Suprapubic skin (tissue), 4 donors: Measurements from ENCODE around the gene CNOT3. TPM values are rescaled to one million over a fixed set of nuclear protein-coding genes. Genes with fewer than 3 reads are reported as not detected.

ENCODE experiments used
- DNase-seq, 2 donors: peaks; one replicate each; pipeline ENCODE4 v3.0.0-alpha.2; 2019; ENCODE audit warnings: low spot score in 2 of 2
- H3K27ac ChIP-seq: fragments of 200-600 bp; sonication (generic); one replicate; pipeline ENCODE4 v1.5.1; 2019
- H3K27me3 ChIP-seq: fragments of 200-600 bp; sonication (generic); one replicate; pipeline ENCODE4 v1.5.1; 2019
- H3K36me3 ChIP-seq: fragments of 200-600 bp; sonication (generic); one replicate; pipeline ENCODE4 v1.5.1; 2019
- H3K4me1 ChIP-seq: fragments of 200-600 bp; sonication (generic); one replicate; pipeline ENCODE4 v1.5.1; 2019
- H3K4me3 ChIP-seq: fragments of 200-600 bp; sonication (generic); one replicate; pipeline ENCODE4 v1.5.1; 2019; ENCODE audit warnings: mild to moderate bottlenecking
- H3K9me3 ChIP-seq: fragments of 200-600 bp; sonication (generic); one replicate; pipeline ENCODE4 v1.5.1; 2019
- EP300 ChIP-seq: sonication (generic); formaldehyde crosslinking; IDR thresholded peaks from one replicate; pipeline ENCODE4 v1.6.1; 2017; ENCODE audit warnings: antibody characterized with exemption
- POLR2A ChIP-seq, 2 donors: fragments of 450-650 bp; IDR thresholded peaks; one replicate each; pipeline ENCODE4 v1.6.1; 2017; ENCODE audit warnings: antibody characterized with exemption in 2 of 2, mild to moderate bottlenecking in 2 of 2, moderate library complexity in 2 of 2
- POLR2AphosphoS5 ChIP-seq, 3 donors: sonication (generic); formaldehyde crosslinking; IDR thresholded peaks; one replicate each; pipeline ENCODE4 v1.6.1; 2017; ENCODE audit warnings: antibody characterized with exemption in 3 of 3
- WGBS: methylation state at CpG from one replicate; pipeline ENCODE4 v1.1.5; 2018; 5-methylcytosine and 5-hydroxymethylcytosine counted together
- total RNA-seq, 4 donors: library from RNA; depleted of rRNA; stranded (reverse); fragments of >200 nt; gene quantifications; one replicate each; pipeline ENCODE4 v1.1.0, GENCODE V29; 2016
- TF ChIP-seq, protein P1 (sequence below), 2 donors: fragments of 200-600 bp in 1 of 2; fragments of 450-650 bp in 1 of 2; sonication (generic) in 1 of 2; IDR thresholded peaks; one replicate each; pipeline ENCODE4 v1.5.1; 2016 to 2019; ENCODE audit warnings: antibody characterized with exemption in 2 of 2, mild to moderate bottlenecking in 1 of 2, moderate library complexity in 1 of 2

The CNOT3 gene
- total RNA-seq, 4 donors from 2014 or later: 27.3 to 40.7 (median 35.2) TPM

GRCh38 chr19:54105796-54106195 lies 31.8 kb upstream of the CNOT3 start:
- H3K9me3 ChIP-seq: no peaks in the 10 kb centered on the region
- H3K27ac ChIP-seq: no peak overlapping the region
- peaks cover 56% of the 10 kb centered on the region for H3K36me3 ChIP-seq
- no peak for DNase-seq
- no peak overlapping the region for H3K4me3 ChIP-seq
- TF ChIP-seq POLR2A (IDR thresholded peaks at IDR 0.05) (no peak), EP300 (no peak), POLR2AphosphoS5 (IDR thresholded peaks at IDR 0.05) (no peak)
- TF ChIP-seq, protein P1, sequence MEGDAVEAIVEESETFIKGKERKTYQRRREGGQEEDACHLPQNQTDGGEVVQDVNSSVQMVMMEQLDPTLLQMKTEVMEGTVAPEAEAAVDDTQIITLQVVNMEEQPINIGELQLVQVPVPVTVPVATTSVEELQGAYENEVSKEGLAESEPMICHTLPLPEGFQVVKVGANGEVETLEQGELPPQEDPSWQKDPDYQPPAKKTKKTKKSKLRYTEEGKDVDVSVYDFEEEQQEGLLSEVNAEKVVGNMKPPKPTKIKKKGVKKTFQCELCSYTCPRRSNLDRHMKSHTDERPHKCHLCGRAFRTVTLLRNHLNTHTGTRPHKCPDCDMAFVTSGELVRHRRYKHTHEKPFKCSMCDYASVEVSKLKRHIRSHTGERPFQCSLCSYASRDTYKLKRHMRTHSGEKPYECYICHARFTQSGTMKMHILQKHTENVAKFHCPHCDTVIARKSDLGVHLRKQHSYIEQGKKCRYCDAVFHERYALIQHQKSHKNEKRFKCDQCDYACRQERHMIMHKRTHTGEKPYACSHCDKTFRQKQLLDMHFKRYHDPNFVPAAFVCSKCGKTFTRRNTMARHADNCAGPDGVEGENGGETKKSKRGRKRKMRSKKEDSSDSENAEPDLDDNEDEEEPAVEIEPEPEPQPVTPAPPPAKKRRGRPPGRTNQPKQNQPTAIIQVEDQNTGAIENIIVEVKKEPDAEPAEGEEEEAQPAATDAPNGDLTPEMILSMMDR (IDR thresholded peaks at IDR 0.05): no peak
- H3K4me1 ChIP-seq: peaks cover 14% of the 10 kb centered on the region
- H3K27me3 ChIP-seq: no peaks in the 10 kb centered on the region
- 94% methylated on average over 10 of the region's 10 CpGs for WGBS

DNA sequence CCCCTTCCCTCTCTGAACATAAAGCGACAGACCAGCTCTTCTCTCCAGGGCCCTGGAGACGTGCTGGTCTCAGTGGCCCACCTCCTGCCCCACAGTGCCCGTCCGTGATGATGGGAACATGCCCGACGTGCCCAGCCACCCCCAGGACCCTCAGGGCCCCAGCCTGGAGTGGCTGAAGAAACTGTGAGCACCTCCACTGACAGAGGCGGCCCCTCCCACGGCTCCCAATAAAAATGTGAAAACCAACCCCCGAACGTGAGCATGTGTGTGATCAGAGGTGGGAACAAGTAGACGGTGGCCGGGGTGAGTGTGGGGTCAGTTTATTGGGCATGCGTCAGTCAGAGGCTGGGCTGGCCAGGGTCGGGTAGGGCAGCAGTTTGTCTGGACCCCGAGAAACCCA lies 30.8 kb upstream of the CNOT3 start:
- H3K36me3 ChIP-seq: peaks cover 59% of the 10 kb centered on the region
- TF ChIP-seq EP300: no peak
- TF ChIP-seq POLR2A (IDR thresholded peaks at IDR 0.05): no peak
- no peak for TF ChIP-seq POLR2AphosphoS5 (IDR thresholded peaks at IDR 0.05)
- TF ChIP-seq, protein P1 (IDR thresholded peaks at IDR 0.05): no peak
- peak in 1 of 2 donors; percentile 72 for DNase-seq
- no peak overlapping the region for H3K27ac ChIP-seq
- no peak overlapping the region for H3K4me3 ChIP-seq
- H3K4me1 ChIP-seq: peaks cover 14% of the 10 kb centered on the region
- no peaks in the 10 kb centered on the region for H3K9me3 ChIP-seq
- H3K27me3 ChIP-seq: no peaks in the 10 kb centered on the region
- 87% methylated on average over 15 of the region's 15 CpGs for WGBS

GRCh38 chr19:54107876-54108490 lies 29.6 kb upstream of the CNOT3 start:
- 75% methylated on average over 17 of the region's 21 CpGs for WGBS
- Histone ChIP-seq H3K27me3 (no peaks in the 10 kb centered on the region), H3K27ac (no peak overlapping the region), H3K4me1 (peaks cover 9% of the 10 kb centered on the region), H3K4me3 (no peak overlapping the region), H3K36me3 (peaks cover 63% of the 10 kb centered on the region), H3K9me3 (no peaks in the 10 kb centered on the region)
- no peak for DNase-seq
- TF ChIP-seq, protein P1 (IDR thresholded peaks at IDR 0.05): no peak
- TF ChIP-seq POLR2AphosphoS5 (IDR thresholded peaks at IDR 0.05) (no peak), EP300 (no peak), POLR2A (IDR thresholded peaks at IDR 0.05) (no peak)

- Histone ChIP-seq H3K36me3 (peaks cover 63% of the 10 kb centered on the region), H3K27ac (no peak overlapping the region), H3K9me3 (no peaks in the 10 kb centered on the region), H3K4me1 (peaks cover 4% of the 10 kb centered on the region), H3K27me3 (no peaks in the 10 kb centered on the region), H3K4me3 (no peak overlapping the region)
- 70% methylated on average over 7 of the region's 7 CpGs for WGBS
- DNase-seq: no peak
- TF ChIP-seq EP300 (no peak), POLR2AphosphoS5 (IDR thresholded peaks at IDR 0.05) (no peak), POLR2A (IDR thresholded peaks at IDR 0.05) (no peak)
- TF ChIP-seq, protein P1 (IDR thresholded peaks at IDR 0.05): no peak
These were observed 29.1 kb upstream of the CNOT3 start for GRCh38 chr19:54108496-54108895.

DNA sequence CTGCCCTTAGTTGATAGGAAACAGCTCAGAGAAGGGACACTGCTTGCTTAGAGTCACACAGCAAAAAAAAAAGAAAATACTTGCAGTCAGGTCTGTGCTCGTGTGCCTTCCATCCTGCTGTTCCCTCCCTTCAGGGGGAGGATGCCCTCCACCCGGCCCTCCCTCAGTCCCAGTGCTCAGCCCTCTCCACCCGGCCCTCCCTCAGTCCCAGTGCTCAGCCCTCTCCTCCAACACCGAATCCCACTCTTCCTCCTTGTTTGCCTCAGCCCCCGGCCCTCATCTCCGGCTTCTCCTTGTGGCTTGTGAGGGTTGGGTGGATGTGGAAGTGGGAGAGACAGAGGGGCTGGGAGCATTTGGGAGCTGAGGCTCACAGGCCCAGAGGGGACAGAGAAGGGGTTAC lies 27.9 kb upstream of the CNOT3 start:
- Histone ChIP-seq H3K36me3 (peaks cover 63% of the 10 kb centered on the region), H3K27me3 (no peaks in the 10 kb centered on the region), H3K4me3 (no peak overlapping the region), H3K4me1 (peaks cover 8% of the 10 kb centered on the region), H3K27ac (no peak overlapping the region), H3K9me3 (no peaks in the 10 kb centered on the region)
- no peak for DNase-seq
- 73% methylated on average over 6 of the region's 6 CpGs for whole genome bisulfite sequencing
- TF ChIP-seq, protein P1 (IDR thresholded peaks at IDR 0.05): no peak
- no peak for TF ChIP-seq POLR2AphosphoS5 (IDR thresholded peaks at IDR 0.05)
